ENCODE results near the gene SUSD4. TPM values are rescaled to one million over a fixed set of nuclear protein-coding genes. Genes with fewer than 3 reads are reported as not detected.

SUSD4 gene
- total RNA-seq, 6 donors from 2014 or later: 0.55 to 3.8 (median 2.9) TPM; not detected in 1

- 67 to 71% methylated on average over 3 of the region's 3 CpGs for WGBS, 2 donors
- TF ChIP-seq POLR2A (IDR thresholded peaks at IDR 0.05) (no peak), EP300 (IDR thresholded peaks at IDR 0.05) (no peak)
- no peak for ATAC-seq (ENCODE audit: low FRiP score in 2 of 2)
Observed at GRCh38 chr1:223319398-223319797, 44.6 kb downstream of the SUSD4 start.

GRCh38 chr1:223316082-223316481 is 47.9 kb downstream of the SUSD4 start:
- TF ChIP-seq EP300 (IDR thresholded peaks at IDR 0.05): no peak
- TF ChIP-seq POLR2AphosphoS5 (IDR thresholded peaks at IDR 0.05): no peak
- no peak for TF ChIP-seq CTCF (IDR thresholded peaks at IDR 0.05)
- TF ChIP-seq POLR2A (IDR thresholded peaks at IDR 0.05): no peak
- H3K27ac ChIP-seq: no peak overlapping the region
- no peaks in the 10 kb centered on the region for H3K4me1 ChIP-seq
- no peaks in the 10 kb centered on the region for H3K9me3 ChIP-seq
- DNase-seq: no peak
- no peak for ATAC-seq (ENCODE audit: low FRiP score in 2 of 2)
- no peak overlapping the region for H3K4me3 ChIP-seq
- 93 to 95% methylated on average over 3 of the region's 3 CpGs for WGBS, 2 donors
- H3K27me3 ChIP-seq: no peaks in the 10 kb centered on the region
- H3K36me3 ChIP-seq: no peaks in the 10 kb centered on the region

More at GRCh38 chr1:223319398-223319797, 44.6 kb downstream of the SUSD4 start:
- H3K9me3 ChIP-seq: no peaks in the 10 kb centered on the region
- H3K36me3 ChIP-seq: no peaks in the 10 kb centered on the region
- no peak for DNase-seq
- no peaks in the 10 kb centered on the region for H3K27me3 ChIP-seq
- no peak overlapping the region for H3K27ac ChIP-seq
- no peaks in the 10 kb centered on the region for H3K4me1 ChIP-seq
- H3K4me3 ChIP-seq: no peak overlapping the region

GRCh38 chr1:223315665-223316064 is 48.3 kb downstream of the SUSD4 start:
- no peak for ATAC-seq (ENCODE audit: low FRiP score in 2 of 2)
- WGBS, 2 donors: 76 to 89% methylated on average over 2 of the region's 2 CpGs
- H3K36me3 ChIP-seq: no peaks in the 10 kb centered on the region
- no peaks in the 10 kb centered on the region for H3K27me3 ChIP-seq
- no peaks in the 10 kb centered on the region for H3K4me1 ChIP-seq
- no peak overlapping the region for H3K4me3 ChIP-seq
- no peaks in the 10 kb centered on the region for H3K9me3 ChIP-seq
- no peak for TF ChIP-seq EP300 (IDR thresholded peaks at IDR 0.05)
- TF ChIP-seq POLR2AphosphoS5 (IDR thresholded peaks at IDR 0.05): no peak
- TF ChIP-seq POLR2A (IDR thresholded peaks at IDR 0.05): no peak
- TF ChIP-seq CTCF (IDR thresholded peaks at IDR 0.05): no peak
- no peak overlapping the region for H3K27ac ChIP-seq
- DNase-seq: no peak

GRCh38 chr1:223313415-223313754 is 50.6 kb downstream of the SUSD4 start:
- Histone ChIP-seq H3K9me3 (no peaks in the 10 kb centered on the region), H3K27ac (no peak overlapping the region), H3K27me3 (no peaks in the 10 kb centered on the region), H3K36me3 (no peaks in the 10 kb centered on the region), H3K4me1 (no peaks in the 10 kb centered on the region), H3K4me3 (no peak overlapping the region)
- DNase-seq (no peak), ATAC-seq (ENCODE audit: low FRiP score in 2 of 2) (no peak)
- TF ChIP-seq CTCF (IDR thresholded peaks at IDR 0.05) (no peak), POLR2AphosphoS5 (IDR thresholded peaks at IDR 0.05) (no peak), EP300 (IDR thresholded peaks at IDR 0.05) (no peak), POLR2A (IDR thresholded peaks at IDR 0.05) (no peak)

GRCh38 chr1:223312705-223313414 is 51.1 kb downstream of the SUSD4 start:
- Histone ChIP-seq H3K36me3 (no peaks in the 10 kb centered on the region), H3K4me1 (no peaks in the 10 kb centered on the region), H3K4me3 (no peak overlapping the region), H3K9me3 (no peaks in the 10 kb centered on the region), H3K27ac (no peak overlapping the region), H3K27me3 (no peaks in the 10 kb centered on the region)
- no peak for DNase-seq
- no peak for ATAC-seq (ENCODE audit: low FRiP score in 2 of 2)
- 36 to 47% methylated on average over 4 to 5 of the region's 5 CpGs for WGBS, 2 donors
- no peak for TF ChIP-seq POLR2AphosphoS5 (IDR thresholded peaks at IDR 0.05)
- TF ChIP-seq EP300 (IDR thresholded peaks at IDR 0.05): no peak
- no peak for TF ChIP-seq POLR2A (IDR thresholded peaks at IDR 0.05)
- TF ChIP-seq CTCF (IDR thresholded peaks at IDR 0.05): no peak

Data from upper lobe of left lung (tissue), 6 donors.